KMS-11 (cell line): ENCODE data around the gene RDH11.

Experiments used
- H2AFZ ChIP-seq: fragments of 200-600 bp; sonication (generic); 2 replicates; pipeline ENCODE4 v1.6.1; 2016; ENCODE audit warnings: antibody characterized with exemption, mixed run types, low read depth
- H3K27ac ChIP-seq: fragments of 200-600 bp; sonication (generic); 2 replicates; pipeline ENCODE4 v1.6.1; 2016; ENCODE audit warnings: mild to moderate bottlenecking, mixed run types
- H3K27me3 ChIP-seq: fragments of 200-600 bp; sonication (generic); 2 replicates; pipeline ENCODE4 v1.6.1; 2017; ENCODE audit warnings: mild to moderate bottlenecking, low read depth, mixed run types, moderate library complexity; ENCODE audit not compliant: insufficient read depth
- H3K36me3 ChIP-seq: fragments of 200-600 bp; sonication (generic); 2 replicates; pipeline ENCODE4 v1.6.1; 2017; ENCODE audit warnings: mild to moderate bottlenecking, mixed run types; ENCODE audit not compliant: insufficient read depth
- H3K4me1 ChIP-seq: fragments of 200-600 bp; sonication (generic); 2 replicates; pipeline ENCODE4 v1.6.1; 2016; ENCODE audit warnings: mild to moderate bottlenecking, low read depth, mixed run types; ENCODE audit not compliant: poor library complexity, severe bottlenecking
- H3K4me2 ChIP-seq: fragments of 200-600 bp; sonication (generic); 2 replicates; pipeline ENCODE4 v1.7.0; 2016; ENCODE audit warnings: mild to moderate bottlenecking, mixed run types
- H3K4me3 ChIP-seq: fragments of 200-600 bp; sonication (generic); IDR thresholded peaks from 2 replicates; pipeline ENCODE4 v1.6.1; 2017; ENCODE audit warnings: low read depth, low read length, mixed read lengths; ENCODE audit not compliant: insufficient read depth
- H3K79me2 ChIP-seq: fragments of 200-600 bp; sonication (generic); 2 replicates; pipeline ENCODE4 v1.6.1; 2016; ENCODE audit warnings: low read depth, mixed run types; ENCODE audit not compliant: insufficient read depth
- H3K9ac ChIP-seq: fragments of 200-600 bp; sonication (generic); 2 replicates; pipeline ENCODE4 v1.6.1; 2016; ENCODE audit warnings: mild to moderate bottlenecking, mixed run types
- H4K20me1 ChIP-seq: fragments of 200-600 bp; sonication (generic); 2 replicates; pipeline ENCODE4 v1.6.1; 2016; ENCODE audit warnings: mild to moderate bottlenecking, mixed run types; ENCODE audit not compliant: insufficient read depth
- TF ChIP-seq, protein P1 (sequence below): fragments of 200-600 bp; sonication (generic); conservative IDR thresholded peaks from 2 replicates; pipeline ENCODE4 v1.6.1; 2017; ENCODE audit warnings: low read depth, mild to moderate bottlenecking, antibody characterized with exemption, low read length, moderate library complexity, mixed read lengths

Gene RDH11

DNA sequence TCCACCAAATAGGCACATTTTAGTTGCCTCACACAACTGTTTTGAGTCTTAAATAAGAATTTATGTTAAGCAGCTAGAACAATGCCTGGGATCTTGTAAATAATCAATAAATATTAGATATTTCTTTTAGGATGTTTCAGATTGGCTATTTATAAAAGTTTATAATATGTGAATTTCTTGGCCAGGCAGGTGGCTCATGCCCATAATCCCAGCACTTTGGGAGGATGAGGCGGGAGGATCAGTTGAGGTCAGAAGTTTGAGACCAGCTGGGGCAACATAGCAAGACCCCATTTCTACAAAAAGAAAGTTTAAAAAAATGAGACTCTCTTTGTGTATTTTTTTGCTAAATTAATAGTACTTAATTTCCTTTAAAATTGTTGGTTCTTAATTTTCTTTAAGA, 54.1 kb downstream of the RDH11 start:
- TF ChIP-seq, protein P1, sequence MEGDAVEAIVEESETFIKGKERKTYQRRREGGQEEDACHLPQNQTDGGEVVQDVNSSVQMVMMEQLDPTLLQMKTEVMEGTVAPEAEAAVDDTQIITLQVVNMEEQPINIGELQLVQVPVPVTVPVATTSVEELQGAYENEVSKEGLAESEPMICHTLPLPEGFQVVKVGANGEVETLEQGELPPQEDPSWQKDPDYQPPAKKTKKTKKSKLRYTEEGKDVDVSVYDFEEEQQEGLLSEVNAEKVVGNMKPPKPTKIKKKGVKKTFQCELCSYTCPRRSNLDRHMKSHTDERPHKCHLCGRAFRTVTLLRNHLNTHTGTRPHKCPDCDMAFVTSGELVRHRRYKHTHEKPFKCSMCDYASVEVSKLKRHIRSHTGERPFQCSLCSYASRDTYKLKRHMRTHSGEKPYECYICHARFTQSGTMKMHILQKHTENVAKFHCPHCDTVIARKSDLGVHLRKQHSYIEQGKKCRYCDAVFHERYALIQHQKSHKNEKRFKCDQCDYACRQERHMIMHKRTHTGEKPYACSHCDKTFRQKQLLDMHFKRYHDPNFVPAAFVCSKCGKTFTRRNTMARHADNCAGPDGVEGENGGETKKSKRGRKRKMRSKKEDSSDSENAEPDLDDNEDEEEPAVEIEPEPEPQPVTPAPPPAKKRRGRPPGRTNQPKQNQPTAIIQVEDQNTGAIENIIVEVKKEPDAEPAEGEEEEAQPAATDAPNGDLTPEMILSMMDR: no peak
- Histone ChIP-seq H3K36me3 (no peaks in the 10 kb centered on the region), H3K27me3 (no peaks in the 10 kb centered on the region), H2AFZ (no peak overlapping the region), H4K20me1 (no peaks in the 10 kb centered on the region), H3K4me1 (peaks cover 53% of the 10 kb centered on the region), H3K27ac (no peak overlapping the region), H3K4me3 (no peak overlapping the region), H3K79me2 (no peaks in the 10 kb centered on the region), H3K9ac (no peak overlapping the region), H3K4me2 (peak overlapping the region; percentile 40)

DNA sequence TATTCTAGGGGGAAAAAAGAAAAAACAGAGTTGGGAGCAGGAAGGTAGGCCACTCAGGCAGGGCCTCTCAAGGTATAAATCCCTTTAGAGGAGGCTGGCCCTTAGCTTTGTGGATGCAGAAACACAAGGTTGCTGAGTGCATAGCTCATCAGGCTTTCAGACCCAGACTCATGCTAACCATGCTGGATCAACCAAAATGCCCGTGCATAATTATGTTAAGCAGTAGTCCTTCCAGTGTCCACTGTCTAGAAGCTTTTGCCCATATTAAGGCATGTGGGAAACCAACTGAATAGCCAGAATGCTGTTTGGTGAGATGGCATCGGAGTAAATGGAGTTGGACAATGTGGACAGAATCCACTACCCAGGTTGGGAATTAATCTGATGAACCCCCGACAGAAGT, 56.9 kb downstream of the RDH11 start:
- TF ChIP-seq, protein P1: no peak

DNA sequence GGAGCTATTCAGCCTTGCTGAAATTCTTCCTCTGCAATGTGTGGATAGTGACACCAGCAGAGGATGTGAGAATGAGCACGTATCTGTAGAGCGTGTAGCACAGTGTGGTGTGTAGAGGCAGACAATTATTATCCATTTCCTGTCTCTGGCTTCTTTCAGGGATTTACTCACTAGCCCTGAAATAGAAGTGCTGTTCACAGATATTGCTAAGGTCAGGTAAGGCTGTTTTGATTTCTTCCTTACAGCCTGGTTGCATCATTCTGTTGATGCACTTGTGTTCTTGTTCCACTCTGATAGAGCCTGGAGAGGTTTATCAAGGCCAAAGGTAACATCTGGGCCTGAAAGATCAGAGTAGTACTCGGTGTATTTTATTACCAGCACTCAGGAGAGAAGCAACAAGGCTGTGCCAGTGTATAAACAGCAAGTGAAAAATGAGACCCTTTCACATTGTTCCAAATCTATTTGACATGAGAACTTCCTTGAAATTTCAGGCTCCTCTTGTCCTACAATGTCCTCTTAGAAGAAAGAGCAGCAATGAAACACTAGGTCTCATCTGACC, 59.1 kb downstream of the RDH11 start:
- H3K4me2 ChIP-seq: 0 out of 2 replicates have a peak overlapping the region, but pooled peaks have one; percentile 13
- no peak overlapping the region for H3K4me3 ChIP-seq
- no peaks in the 10 kb centered on the region for H3K36me3 ChIP-seq
- H3K4me1 ChIP-seq: peaks cover 22% of the 10 kb centered on the region
- no peak overlapping the region for H3K9ac ChIP-seq
- H3K79me2 ChIP-seq: no peaks in the 10 kb centered on the region
- H3K27ac ChIP-seq: no peak overlapping the region
- H4K20me1 ChIP-seq: no peaks in the 10 kb centered on the region
- no peaks in the 10 kb centered on the region for H3K27me3 ChIP-seq
- TF ChIP-seq, protein P1: no peak
- no peak overlapping the region for H2AFZ ChIP-seq

More for the DNA sequence above, 56.9 kb downstream of the RDH11 start:
- H3K27ac ChIP-seq: no peak overlapping the region
- H3K79me2 ChIP-seq: no peaks in the 10 kb centered on the region
- H4K20me1 ChIP-seq: no peaks in the 10 kb centered on the region
- no peak overlapping the region for H2AFZ ChIP-seq
- no peak overlapping the region for H3K9ac ChIP-seq
- no peaks in the 10 kb centered on the region for H3K36me3 ChIP-seq
- H3K4me1 ChIP-seq: peaks cover 44% of the 10 kb centered on the region
- H3K4me2 ChIP-seq: no peak overlapping the region
- H3K27me3 ChIP-seq: no peaks in the 10 kb centered on the region
- H3K4me3 ChIP-seq: no peak overlapping the region

DNA sequence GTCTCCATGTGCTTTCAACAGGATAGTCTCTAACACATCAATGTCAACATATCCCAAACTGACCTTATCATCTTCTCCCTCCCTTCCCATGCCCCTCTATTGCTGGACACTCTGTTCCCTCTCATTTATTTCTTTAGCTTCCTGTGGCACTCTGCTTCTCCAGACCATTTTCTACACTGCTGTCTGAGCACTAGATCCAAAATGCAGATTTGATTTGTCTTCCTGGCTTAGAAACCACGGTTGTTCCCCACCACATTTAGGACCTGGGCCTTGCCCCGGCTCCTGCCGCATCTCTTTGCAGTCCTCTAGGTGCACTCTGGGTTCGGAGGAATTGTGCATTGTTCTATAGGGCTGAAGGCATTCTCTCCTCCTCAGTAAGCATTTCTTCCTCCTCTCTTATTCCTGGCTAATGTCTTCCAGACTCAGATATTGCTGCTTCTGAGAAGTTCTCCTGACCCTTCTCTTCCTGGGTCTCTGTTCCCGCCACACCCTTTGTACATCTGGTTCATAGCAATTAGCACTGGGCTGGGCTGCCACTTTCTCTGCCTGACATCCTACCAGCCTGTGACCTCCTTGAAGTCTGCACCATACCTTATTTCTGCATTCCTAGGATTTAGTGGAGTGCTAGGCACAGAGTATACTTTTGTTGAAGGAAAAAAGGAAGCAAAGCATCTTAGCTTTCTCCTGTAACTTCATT, 62.0 kb downstream of the RDH11 start:
- Histone ChIP-seq H3K4me2 (no peak overlapping the region), H2AFZ (no peak overlapping the region), H3K9ac (no peak overlapping the region), H3K4me1 (peaks cover 15% of the 10 kb centered on the region), H4K20me1 (no peaks in the 10 kb centered on the region), H3K4me3 (no peak overlapping the region), H3K27me3 (no peaks in the 10 kb centered on the region), H3K27ac (no peak overlapping the region), H3K36me3 (no peaks in the 10 kb centered on the region), H3K79me2 (no peaks in the 10 kb centered on the region)
- TF ChIP-seq, protein P1: no peak
